T47D (cell line): Measurements from ENCODE around the gene CAMK2B.

Experiments
- DNase-seq, 2 experiments: peaks; one replicate each; pipeline versions ENCODE4 v3.0.0 to v3.0.0-alpha.2; 2011 to 2012; ENCODE audit warnings: low read depth in 1 of 2, low spot score in 1 of 2
- JUND ChIP-seq: IDR thresholded peaks from 2 replicates; pipeline ENCODE4 v1.6.1; 2012; ENCODE audit warnings: low read depth
- in situ Hi-C: cut with HindIII; loops from 2 replicates; pipeline ENCODE4 v1.10.0; 2016; ENCODE audit warnings: low sequenced_read_pairs, low pct_unique_long_range_greater_than_20kb

CAMK2B gene

DNA sequence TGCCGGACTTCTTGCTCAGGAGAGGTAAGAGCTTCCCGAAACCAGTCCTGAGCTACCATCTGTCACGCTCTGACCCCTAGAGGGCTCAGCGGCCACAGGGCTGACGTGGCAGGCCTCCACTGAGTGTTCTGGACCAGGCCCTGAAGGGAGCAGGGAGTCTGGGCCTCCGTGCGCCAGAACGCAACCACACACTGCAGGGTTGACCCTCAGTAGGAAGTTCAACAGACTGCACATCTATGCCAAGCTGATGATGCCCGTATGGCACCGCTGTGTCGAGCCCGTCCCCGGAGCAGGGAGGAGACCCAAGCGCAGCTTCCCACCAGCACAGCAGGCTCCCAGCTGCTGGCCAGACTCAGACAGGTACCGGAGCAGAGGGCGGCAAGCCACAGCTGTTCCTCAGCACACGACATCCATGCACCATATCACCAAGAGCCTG, 39.2 kb downstream of the CAMK2B start:
- no peak for TF ChIP-seq JUND
- in situ Hi-C loops: no loop called here
- DNase-seq: no peak

DNA sequence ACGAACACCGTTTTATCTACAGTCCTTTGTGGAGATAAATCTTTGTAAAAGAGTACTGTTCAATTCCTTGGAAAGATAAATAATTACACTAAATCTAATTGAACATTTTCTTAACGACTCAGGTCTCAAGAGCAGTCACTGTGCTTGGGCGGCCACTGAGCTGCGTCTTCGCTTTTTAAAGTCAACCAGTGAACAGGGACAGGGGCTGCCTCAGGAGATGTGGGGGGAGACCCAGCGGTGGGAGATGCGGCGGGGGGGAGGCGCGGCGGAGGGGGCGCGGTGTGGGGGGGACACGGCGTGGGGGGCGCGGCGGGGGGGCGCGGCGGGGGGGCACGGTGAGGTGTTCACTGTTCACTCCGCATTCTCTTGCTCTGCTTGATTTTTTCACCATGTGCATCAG, 39.8 kb downstream of the CAMK2B start:
- TF ChIP-seq JUND: no peak
- in situ Hi-C loops: no loop called here
- no peak for DNase-seq

GRCh38 chr7:44284881-44285541, 40.4 kb downstream of the CAMK2B start:
- DNase-seq: no peak
- in situ Hi-C loops: no loop called here
- no peak for TF ChIP-seq JUND

DNA sequence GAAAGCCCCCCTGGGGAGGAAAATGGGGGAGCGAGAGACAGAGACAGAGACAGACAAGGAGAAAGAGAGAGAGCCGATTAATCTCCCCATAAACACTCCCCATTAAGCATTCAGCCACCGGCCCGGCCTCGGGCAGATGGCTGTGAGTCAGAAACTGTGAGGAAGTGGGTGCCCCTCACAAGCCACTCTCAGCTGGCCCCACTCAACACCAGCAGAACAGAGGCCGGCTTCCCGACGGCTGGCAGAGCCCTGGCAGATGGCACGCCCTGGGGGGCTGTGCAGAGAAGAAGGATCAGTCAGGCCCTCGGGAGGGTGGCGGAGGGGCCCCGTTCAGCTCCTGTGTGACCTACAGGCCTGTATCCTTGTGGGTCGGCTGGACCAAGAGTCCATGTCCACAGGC, 41.2 kb downstream of the CAMK2B start:
- TF ChIP-seq JUND: no peak
- no peak for DNase-seq
- in situ Hi-C loops: no loop called here

- in situ Hi-C loops: no loop called here
- TF ChIP-seq JUND: no peak
- no peak for DNase-seq
Measured at GRCh38 chr7:44283381-44284211, 41.8 kb downstream of the CAMK2B start.

GRCh38 chr7:44282601-44283171, 42.7 kb downstream of the CAMK2B start:
- in situ Hi-C loops: no loop called here
- TF ChIP-seq JUND: no peak
- DNase-seq: no peak

GRCh38 chr7:44281811-44282600, 43.4 kb downstream of the CAMK2B start:
- in situ Hi-C loops: no loop called here
- DNase-seq: no peak
- no peak for TF ChIP-seq JUND

- no peak for DNase-seq
- in situ Hi-C loops: no loop called here
- TF ChIP-seq JUND: no peak
Measured at GRCh38 chr7:44280993-44281721, 44.2 kb downstream of the CAMK2B start.

DNA sequence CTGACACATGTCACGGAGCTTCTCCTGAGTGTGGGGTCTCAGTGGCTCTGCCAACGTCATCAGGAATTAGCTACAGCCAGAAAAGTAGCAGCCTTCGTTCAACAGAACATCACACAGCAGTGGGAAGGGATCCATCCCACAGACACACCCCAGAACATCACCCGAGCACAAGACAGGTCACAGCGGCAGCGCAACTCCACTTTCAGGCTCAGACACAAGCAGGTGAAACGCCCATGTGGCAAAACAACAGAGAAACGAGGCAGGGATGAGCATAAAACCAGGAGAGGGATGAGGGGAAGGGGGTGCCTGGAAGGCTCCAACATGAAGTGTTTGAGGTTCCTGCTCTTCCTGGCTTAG, 44.8 kb downstream of the CAMK2B start:
- no peak for DNase-seq
- in situ Hi-C loops: no loop called here
- TF ChIP-seq JUND: no peak

- in situ Hi-C loops: no loop called here
- no peak for DNase-seq
- no peak for TF ChIP-seq JUND
Measured at GRCh38 chr7:44279731-44280505, 45.5 kb downstream of the CAMK2B start.

GRCh38 chr7:44279286-44279685, 46.1 kb downstream of the CAMK2B start:
- in situ Hi-C loops: no loop called here
- no peak for TF ChIP-seq JUND
- no peak for DNase-seq
